Skeletal muscle satellite cell (primary cell): ENCODE results near the gene CCL21. TPM values are rescaled to one million over a fixed set of nuclear protein-coding genes. Genes with fewer than 3 reads are reported as not detected.

ENCODE experiments used
- H3K27me3 ChIP-seq: 2 replicates; pipeline ENCODE4 v1.7.0; 2013; ENCODE audit warnings: low read length; ENCODE audit not compliant: control insufficient read depth, insufficient read depth
- H3K36me3 ChIP-seq: 2 replicates; pipeline ENCODE4 v1.7.0; 2013; ENCODE audit warnings: mild to moderate bottlenecking, control low read depth, low read length; ENCODE audit not compliant: insufficient read depth
- H3K4me1 ChIP-seq: 2 replicates; pipeline ENCODE4 v1.7.0; 2013; ENCODE audit warnings: low read length; ENCODE audit not compliant: control insufficient read depth, insufficient read depth
- H3K4me2 ChIP-seq: 2 replicates; pipeline ENCODE4 v1.7.0; 2013; ENCODE audit warnings: mild to moderate bottlenecking, low read length
- H3K4me3 ChIP-seq: 2 replicates; pipeline ENCODE4 v1.7.0; 2013; ENCODE audit warnings: low read length
- H3K9ac ChIP-seq: 2 replicates; pipeline ENCODE4 v1.7.0; 2013; ENCODE audit warnings: mild to moderate bottlenecking, low read depth, low read length, moderate library complexity
- H3K9me3 ChIP-seq: replicated peaks from 2 replicates; pipeline ENCODE4 v1.7.0; 2013; ENCODE audit warnings: mild to moderate bottlenecking, control low read depth, low read length
- small RNA-seq: library from RNA; depleted of rRNA; stranded (forward); fragments of <200 nt; gene quantifications from one replicate; pipeline ENCODE3, GENCODE V24; 2012

CCL21 gene

GRCh38 chr9:34665067-34665380 is 44.9 kb downstream of the CCL21 start:
- H3K27me3 ChIP-seq: no peaks in the 10 kb centered on the region
- H3K4me2 ChIP-seq: peak overlapping the region; percentile 95
- peak overlapping the region; percentile 79 for H3K4me3 ChIP-seq
- H3K9ac ChIP-seq: peak overlapping the region; percentile 85
- H3K36me3 ChIP-seq: peaks cover 11% of the 10 kb centered on the region
- H3K4me1 ChIP-seq: peaks cover 6% of the 10 kb centered on the region
- H3K9me3 ChIP-seq: no peaks in the 10 kb centered on the region

- H3K27me3 ChIP-seq: no peaks in the 10 kb centered on the region
- H3K9me3 ChIP-seq: no peaks in the 10 kb centered on the region
- H3K36me3 ChIP-seq: peaks cover 8% of the 10 kb centered on the region
- peaks cover 6% of the 10 kb centered on the region for H3K4me1 ChIP-seq
- peak overlapping the region; percentile 85 for H3K9ac ChIP-seq
- peak overlapping the region; percentile 79 for H3K4me3 ChIP-seq
- peak overlapping the region; percentile 95 for H3K4me2 ChIP-seq
Measured at GRCh38 chr9:34664281-34665066, 45.5 kb downstream of the CCL21 start.

DNA sequence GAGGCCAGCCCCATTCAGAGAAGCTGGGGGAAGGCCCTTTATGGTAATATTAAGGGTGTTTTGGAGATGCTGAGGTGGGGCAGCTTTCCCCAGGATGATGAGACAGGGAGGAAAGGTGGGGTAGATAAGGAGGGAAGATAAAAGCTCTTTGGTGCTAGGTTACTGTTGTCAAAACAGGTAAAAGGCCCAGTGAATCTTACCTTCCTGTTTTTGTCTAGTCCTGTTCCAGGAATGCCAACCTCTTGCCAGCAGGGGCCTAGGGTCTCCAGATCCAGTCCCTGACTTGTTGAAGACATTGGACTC is 46.7 kb downstream of the CCL21 start:
- Histone ChIP-seq H3K27me3 (no peaks in the 10 kb centered on the region), H3K9me3 (no peaks in the 10 kb centered on the region), H3K36me3 (peaks cover 3% of the 10 kb centered on the region), H3K4me3 (no peak overlapping the region), H3K4me2 (no peak overlapping the region), H3K4me1 (peaks cover 6% of the 10 kb centered on the region), H3K9ac (no peak overlapping the region)

GRCh38 chr9:34662526-34663302 is 47.2 kb downstream of the CCL21 start, which contains the start of gene CCL27:
TSS of gene CCL27 (minus strand) at chr9:34662657. CDS start at chr9:34662633, 24 bp downstream.
- peaks cover 6% of the 10 kb centered on the region for H3K4me1 ChIP-seq
- no peak within 1 kb of the TSS for H3K4me3 ChIP-seq
- H3K9ac ChIP-seq: no peak within 1 kb of the TSS
- no peak within 1 kb of the TSS for H3K4me2 ChIP-seq
- no peaks in the 10 kb centered on the region for H3K9me3 ChIP-seq
- no peaks in the 10 kb centered on the region for H3K36me3 ChIP-seq
- no peaks in the 10 kb centered on the region for H3K27me3 ChIP-seq

- Histone ChIP-seq H3K4me2 (no peak overlapping the region), H3K36me3 (no peaks in the 10 kb centered on the region), H3K4me3 (no peak overlapping the region), H3K9ac (no peak overlapping the region), H3K4me1 (peaks cover 6% of the 10 kb centered on the region), H3K27me3 (no peaks in the 10 kb centered on the region), H3K9me3 (no peaks in the 10 kb centered on the region)
Measured at GRCh38 chr9:34659592-34660253, 50.2 kb downstream of the CCL21 start.

Small RNA genes within 50 kb of the gene (small RNA-seq; reads per million reads assigned to genes)
- gene CCL27: not detected
